Activated naive CD4-positive, alpha-beta T cell treated with anti-CD3 and anti-CD28 coated beads, Interleukin-2, amount 10 ng/mL, durations not matched to agents 5 hours and 36 hours (primary cell): ENCODE results near the gene ZNF428. TPM values are rescaled to one million over a fixed set of nuclear protein-coding genes. Genes with fewer than 3 reads are reported as not detected.

ENCODE experiments used
- total RNA-seq, 2 experiments: library from RNA; stranded (reverse); gene quantifications; one replicate each; pipeline ENCODE4 v1.2.3, GENCODE V29; 2021

ZNF428 gene, protein sequence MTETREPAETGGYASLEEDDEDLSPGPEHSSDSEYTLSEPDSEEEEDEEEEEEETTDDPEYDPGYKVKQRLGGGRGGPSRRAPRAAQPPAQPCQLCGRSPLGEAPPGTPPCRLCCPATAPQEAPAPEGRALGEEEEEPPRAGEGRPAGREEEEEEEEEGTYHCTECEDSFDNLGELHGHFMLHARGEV
- total RNA-seq, result 10 to 100 TPM; 24.5 to 29.5 TPM

DNA sequence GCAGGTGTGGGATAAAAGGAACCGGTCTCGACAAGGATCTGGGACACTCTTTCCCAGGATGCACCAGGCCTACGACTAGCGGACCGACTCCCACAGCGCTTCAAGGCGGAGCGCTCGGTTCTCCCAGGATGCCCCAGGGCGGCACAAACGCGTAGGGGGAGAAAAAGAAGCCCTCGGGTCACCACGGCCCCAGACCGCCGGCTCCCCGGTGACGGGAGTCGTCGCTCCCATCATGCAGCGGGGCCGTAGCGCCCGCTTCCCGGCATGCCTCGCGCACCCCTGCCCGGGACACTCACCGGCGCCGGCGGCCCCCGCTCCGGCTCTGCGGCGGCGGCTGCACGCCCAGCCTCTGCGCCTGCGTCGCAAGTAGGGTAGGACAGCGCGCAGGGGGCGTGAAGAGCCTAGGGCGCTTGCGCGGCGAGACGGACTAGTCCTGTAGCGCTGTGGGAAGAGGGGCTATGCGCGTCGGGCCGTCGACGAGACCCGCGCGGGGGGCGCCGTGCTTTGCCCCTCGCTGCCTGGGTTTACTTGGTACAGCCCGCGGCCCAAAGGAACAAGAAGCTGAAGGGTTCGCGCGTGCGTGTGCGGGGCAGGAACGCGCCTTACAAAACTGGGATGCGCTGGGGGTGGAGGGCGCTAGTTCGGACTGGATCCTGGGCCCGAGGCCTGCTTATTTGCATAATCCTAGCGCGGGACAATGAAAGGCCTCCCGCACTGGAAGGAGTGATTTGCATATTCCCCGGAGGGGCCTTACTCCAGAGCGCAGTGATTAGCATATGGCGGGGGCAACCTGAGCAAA lies at the start of gene ZNF428:
TSS of gene ZNF428 (minus strand) at position 368 of the 799 bp plus-strand sequence. CDS start 5,325 bp downstream, outside the sequence.

DNA sequence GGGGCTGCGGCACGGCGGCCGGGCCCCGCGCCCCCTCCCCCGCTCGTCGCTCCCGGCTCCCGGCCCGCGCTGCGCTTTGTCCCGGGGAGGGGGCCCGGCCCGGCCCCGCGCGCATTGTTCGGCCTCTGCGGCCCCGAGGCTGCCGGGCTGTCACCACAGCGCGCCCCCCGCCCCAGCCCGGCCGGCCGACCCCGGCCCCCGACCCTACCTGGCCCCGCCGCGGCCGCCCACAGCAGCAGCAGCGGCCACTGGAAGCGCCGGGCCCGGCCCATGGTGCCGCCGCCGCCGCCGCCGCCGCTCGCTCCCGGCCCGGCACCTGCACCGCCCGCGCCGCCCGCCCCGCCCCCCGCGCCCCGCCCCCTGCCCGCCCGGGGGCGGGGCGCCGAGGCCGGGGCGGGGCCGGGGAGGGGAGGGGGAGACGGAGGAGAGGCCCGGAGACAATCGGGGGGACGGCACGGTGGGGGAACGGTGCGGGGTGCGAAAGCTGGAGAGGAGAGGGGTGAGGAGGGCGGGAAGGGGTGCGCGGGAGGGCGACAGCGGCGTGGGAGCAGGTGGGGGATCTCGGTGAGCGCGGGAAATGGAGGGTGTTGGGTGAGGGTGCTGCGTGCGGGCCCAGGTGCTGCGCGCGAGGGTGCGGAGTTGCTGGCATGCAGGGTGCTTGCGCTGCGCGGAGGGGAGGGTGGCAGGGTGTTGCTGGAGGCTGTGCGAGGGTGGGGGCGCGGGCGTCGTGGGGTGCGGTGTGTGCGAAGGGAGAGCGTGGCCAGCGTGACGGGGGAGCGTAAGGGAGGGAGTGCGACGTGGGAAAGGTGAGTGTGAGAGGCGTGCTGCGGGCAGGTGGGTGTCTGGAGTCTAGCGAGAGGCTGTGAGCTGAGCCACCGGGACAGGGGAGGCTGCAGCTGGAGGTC lies 20.3 kb upstream of the ZNF428 start, which contains the start of gene CADM4:
TSS of gene CADM4 (minus strand) at position 332 of the 905 bp plus-strand sequence. CDS start at position 272, 60 bp downstream.

DNA sequence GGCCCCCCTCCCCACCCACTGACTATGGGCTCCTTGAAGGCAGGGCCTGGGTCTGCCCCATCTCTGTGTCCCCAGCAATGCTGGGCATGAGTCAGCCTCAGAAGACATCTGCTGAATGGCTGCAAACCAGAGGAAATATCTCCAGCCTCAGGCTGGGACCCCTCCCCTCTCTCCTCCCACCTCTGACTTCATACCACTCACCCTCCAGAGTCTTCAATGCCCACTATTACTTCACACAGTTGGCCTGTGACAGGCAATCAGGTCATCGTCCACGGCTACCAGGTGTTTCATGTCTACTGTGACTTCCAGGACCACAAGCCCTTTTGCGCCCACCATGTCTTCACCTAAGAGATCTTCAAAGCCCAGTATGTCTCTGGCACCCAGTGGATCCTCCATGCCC lies 7.6 kb downstream of the ZNF428 start, which contains the start of gene SRRM5:
TSS of gene SRRM5 (plus strand) at position 301 of the 400 bp plus-strand sequence. CDS start at position 335, 34 bp downstream.

DNA sequence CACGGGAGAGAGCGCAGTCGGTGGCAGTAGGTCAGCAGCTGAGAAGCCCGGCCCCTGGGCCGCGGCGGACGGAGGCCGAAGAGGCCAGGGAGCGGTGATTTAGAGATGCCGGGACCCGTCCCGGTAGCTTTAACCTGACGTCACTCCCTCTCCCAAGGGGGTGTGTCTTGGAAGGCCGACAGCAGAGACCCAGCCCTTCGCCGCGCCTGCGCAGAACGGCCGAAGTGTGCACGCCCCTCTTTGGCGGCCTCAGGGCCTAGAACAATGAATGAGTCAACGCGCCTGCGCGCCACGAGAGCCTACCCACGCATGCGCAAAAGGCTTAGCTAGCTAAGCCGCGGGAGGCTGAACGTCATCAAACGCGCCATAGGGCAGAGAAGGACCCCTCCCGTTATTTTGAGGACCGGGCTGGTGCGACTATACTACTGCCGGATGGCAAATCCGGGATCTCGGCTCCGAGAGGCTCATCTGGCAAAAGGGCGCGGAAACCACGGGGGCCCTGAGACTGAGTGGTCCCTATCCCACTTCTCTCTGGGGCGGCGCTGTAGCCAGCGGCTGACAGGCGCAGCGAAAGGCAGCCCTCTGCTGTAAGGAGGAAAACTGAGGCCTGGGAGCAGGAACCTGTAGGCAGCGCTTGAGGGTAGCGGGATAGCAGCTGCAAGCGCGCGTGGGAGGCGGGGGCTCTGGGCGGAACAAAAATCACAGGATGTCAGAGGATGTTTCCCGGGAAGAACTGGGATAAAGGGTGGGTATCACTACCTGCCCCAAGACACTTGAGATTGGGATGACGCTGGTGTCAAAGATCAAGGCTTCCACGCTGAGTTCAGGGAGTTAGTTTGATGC lies 23.2 kb downstream of the ZNF428 start, which contains the start of the genes IRGQ and ZNF576:
TSS of gene IRGQ (minus strand) at position 136 of the 843 bp plus-strand sequence. CDS start 796 bp downstream, outside the sequence.
TSS of gene ZNF576 (plus strand) at position 597 of the 843 bp plus-strand sequence. CDS start 514 bp downstream, outside the sequence.

DNA sequence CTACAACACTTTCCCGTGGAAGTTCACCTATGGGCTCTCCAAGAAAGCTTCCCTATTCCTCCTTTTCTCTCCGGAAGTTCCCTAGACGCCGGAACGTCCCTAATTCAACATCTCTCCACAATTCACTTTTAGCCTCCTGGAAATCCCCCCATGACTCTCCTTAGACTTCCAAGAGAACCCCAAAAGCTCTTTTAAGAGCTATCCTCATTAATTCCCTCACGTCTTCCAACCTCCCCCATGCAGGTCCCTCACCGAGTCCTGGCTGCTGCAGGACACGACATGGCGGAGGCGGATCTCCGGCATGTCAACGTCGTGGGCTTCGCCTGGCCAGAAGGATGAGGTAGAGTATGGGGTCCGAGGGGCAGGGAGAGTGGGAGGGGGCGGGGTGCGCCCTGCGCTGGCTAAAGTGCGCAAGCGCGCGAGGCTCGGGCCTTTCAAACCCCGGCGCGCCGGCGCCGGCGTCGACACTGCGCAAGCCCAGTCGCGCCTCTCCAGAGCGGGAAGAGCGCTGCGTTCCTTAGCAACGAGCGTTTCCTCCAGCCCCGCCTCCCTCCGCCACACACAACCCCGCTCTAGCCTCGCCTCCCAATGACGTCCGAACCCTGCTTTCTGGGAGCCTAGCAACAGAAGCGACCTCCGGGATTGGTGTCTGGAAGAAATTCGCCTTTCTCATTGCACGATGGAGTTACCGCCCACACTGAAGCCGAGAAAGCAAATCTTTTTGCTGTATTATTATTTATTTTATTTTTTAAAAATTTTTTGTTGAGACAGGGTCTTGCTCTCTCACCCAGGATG lies 44.1 kb downstream of the ZNF428 start, which contains the start of the genes PINLYP and XRCC1:
TSS of gene PINLYP (plus strand) at position 646 of the 795 bp plus-strand sequence. CDS start 1,391 bp downstream, outside the sequence.
TSS of gene XRCC1 (minus strand) at position 372 of the 795 bp plus-strand sequence. CDS start at position 303, 69 bp downstream.

Other genes with a start within 250 kb of the ZNF428 start
- not detected for gene TEX101, start 204.7 kb downstream of the ZNF428 start, total RNA-seq
- 1 to 10 TPM; 1.3 to 1.5 TPM for gene LYPD3, start 154.0 kb downstream of the ZNF428 start, total RNA-seq
- gene PHLDB3, start 114.9 kb downstream of the ZNF428 start, total RNA-seq, result 10 to 100 TPM; 22.0 to 22.6 TPM
- gene ETHE1, start 92.4 kb downstream of the ZNF428 start, total RNA-seq, result 10 to 100 TPM; 79.6 to 87.3 TPM
- 1 to 10 TPM; 6.6 to 6.9 TPM for gene ZNF575, start 86.4 kb downstream of the ZNF428 start, total RNA-seq
- gene XRCC1, start 44.1 kb downstream of the ZNF428 start, total RNA-seq, result 10 to 100 TPM; 36.2 to 36.4 TPM
- 1 to 10 TPM; 3.9 to 5.0 TPM for gene PINLYP, start 43.8 kb downstream of the ZNF428 start, total RNA-seq
- gene IRGQ, start 23.5 kb downstream of the ZNF428 start, total RNA-seq, result 10 to 100 TPM; 12.1 to 12.2 TPM
- gene ZNF576, start 23.0 kb downstream of the ZNF428 start, total RNA-seq, result 10 to 100 TPM; 12.9 to 13.5 TPM
- gene SRRM5, start 7.5 kb downstream of the ZNF428 start, total RNA-seq, result under 1 TPM; 0.39 to 0.40 TPM
- under 1 TPM; 0.30 to 0.51 TPM for gene CADM4, start 20.2 kb upstream of the ZNF428 start, total RNA-seq
- 10 to 100 TPM; 11.1 to 11.8 TPM for gene PLAUR, start 50.5 kb upstream of the ZNF428 start, total RNA-seq
- not detected for gene IRGC, start 96.4 kb upstream of the ZNF428 start, total RNA-seq
- gene SMG9, start 135.3 kb upstream of the ZNF428 start, total RNA-seq, result 10 to 100 TPM; 56.7 to 61.4 TPM
- 10 to 100 TPM; 28.8 to 30.4 TPM for gene KCNN4, start 161.3 kb upstream of the ZNF428 start, total RNA-seq
- 1 to 10 TPM; 1.2 to 1.6 TPM for gene LYPD5, start 182.8 kb upstream of the ZNF428 start, total RNA-seq
- 10 to 100 TPM in 1 of 2 experiments, 1 to 10 TPM in 1; 9.2 to 11.8 TPM for gene ZNF283, start 207.7 kb upstream of the ZNF428 start, total RNA-seq